Measurements from ENCODE around the gene TMEM150B. TPM values are rescaled to one million over a fixed set of nuclear protein-coding genes. Genes with fewer than 3 reads are reported as not detected.
A peak's percentile ranks its signal among the peaks of the same experiment; 100 is the strongest.

TMEM150B gene
- total and polyA plus RNA-seq, 9 of the 15 experiments (the other 6 are each of a cell fraction or from before 2014, with no cell fraction given), result 0.47 to 1.3 (median 0.74) TPM; not detected in 2

GRCh38 chr19:55270172-55270942, 54.8 kb downstream of the TMEM150B start (continued):
- TF ChIP-seq CHD7 (IDR thresholded peaks at IDR 0.05; ENCODE audit: low read depth, low read length), result no peak
- peak; percentile 31; the same call in 1 of the 2 replicates for TF ChIP-seq ZNF239 (CRISPR knock-in tag; IDR thresholded peaks at IDR 0.05)
- TF ChIP-seq XRCC3 (IDR thresholded peaks at IDR 0.05), result no peak
- 0 out of 2 replicates have a peak, but pooled peaks have one; percentile 43 for TF ChIP-seq BCL6 (CRISPR knock-in tag; IDR thresholded peaks at IDR 0.05)
- TF ChIP-seq U2AF2 (optimal IDR thresholded peaks at IDR 0.05; ENCODE audit: low read depth, low read length), result no peak
- no peak for TF ChIP-seq CBX8 (IDR thresholded peaks at IDR 0.05; ENCODE audit: borderline replicate concordance, extremely low read depth, low read depth, low read length, poor library complexity, severe bottlenecking)
- TF ChIP-seq NFE2L1 (tag; IDR thresholded peaks at IDR 0.05; ENCODE audit: borderline replicate concordance, low read depth), result no peak
- TF ChIP-seq MYC (IDR thresholded peaks at IDR 0.05; ENCODE audit: low read depth, low read length), result peak; percentile 74
- no peak for TF ChIP-seq MYC (CRISPR knock-in tag; IDR thresholded peaks at IDR 0.05; ENCODE audit: borderline replicate concordance, low read depth)
- no peak for TF ChIP-seq HDAC8 (tag; IDR thresholded peaks at IDR 0.05)
- TF ChIP-seq NFIC (IDR thresholded peaks at IDR 0.05), result no peak
- TF ChIP-seq FOSL1 (tag; conservative IDR thresholded peaks at IDR 0.05), result no peak; the same call in 1 of the 2 replicates

Measured in K562 (cell line).